IMR-90 (cell line): ENCODE data around the gene PRSS50. TPM values are rescaled to one million over a fixed set of nuclear protein-coding genes. Genes with fewer than 3 reads are reported as not detected.

ENCODE experiments used
- ATAC-seq: fragments of 200-7000 bp; cut with Tn5 transposase; 2 replicates; pipeline ENCODE4 v1.9.1; 2020; ENCODE audit warnings: low read depth, mild to moderate bottlenecking, moderate library complexity
- BruUV-seq: library from RNA; stranded (reverse); fragments of 400-500 nt; replicated peaks from 2 replicates; lab custom pipeline; 2021; lab: Mats Ljungman, UMichigan
- CTCF ChIA-PET: fragments of 300-600 bp; formaldehyde crosslinking; extraction: SDS; loops from one replicate; lab custom pipeline; 2021; ENCODE audit warnings: antibody characterized with exemption; lab: Yijun Ruan, JAX
- POLR2A ChIA-PET: fragments of 300-600 bp; sonication (Branson Sonifier 250); formaldehyde crosslinking; loops from one replicate; lab custom pipeline; 2022; ENCODE audit warnings: antibody characterized with exemption; ENCODE audit not compliant: unreplicated experiment; lab: Charles Lee
- DNase-seq: peaks from one replicate; pipeline ENCODE4 v3.0.0; 2013
- H2AFZ ChIP-seq: replicated peaks from 2 replicates; pipeline ENCODE3; 2013; ENCODE audit warnings: low read length, mild to moderate bottlenecking; ENCODE audit not compliant: poor library complexity
- H2AK5ac ChIP-seq: 2 replicates; pipeline ENCODE4 v1.6.1; 2013; ENCODE audit warnings: low read depth, low read length, inconsistent platforms
- H2AK9ac ChIP-seq: replicated peaks from 2 replicates; pipeline ENCODE3; 2013; ENCODE audit warnings: mild to moderate bottlenecking, low read depth, low read length, moderate library complexity; ENCODE audit not compliant: poor library complexity
- H2BK120ac ChIP-seq: 2 replicates; pipeline ENCODE4 v1.6.1; 2013; ENCODE audit warnings: low read depth, low read length, inconsistent platforms
- H2BK15ac ChIP-seq: 3 replicates; pipeline ENCODE4 v1.6.1; 2013; ENCODE audit warnings: low read depth, low read length, inconsistent platforms
- H2BK20ac ChIP-seq: 2 replicates; pipeline ENCODE4 v1.6.1; 2013; ENCODE audit warnings: low read depth, mild to moderate bottlenecking, inconsistent platforms, low read length, moderate library complexity
- H2BK5ac ChIP-seq: 2 replicates; pipeline ENCODE4 v1.6.1; 2013; ENCODE audit warnings: mild to moderate bottlenecking, low read depth, low read length, inconsistent platforms; ENCODE audit not compliant: poor library complexity, severe bottlenecking
- H3K14ac ChIP-seq: replicated peaks from 2 replicates; pipeline ENCODE4 v1.6.1; 2013; ENCODE audit warnings: low read depth, low read length, inconsistent platforms
- H3K18ac ChIP-seq: 2 replicates; pipeline ENCODE4 v1.6.1; 2013; ENCODE audit warnings: low read depth, low read length, control low read depth
- H3K23ac ChIP-seq: 2 replicates; pipeline ENCODE4 v1.6.1; 2013; ENCODE audit warnings: low read depth, low read length, inconsistent platforms
- H3K27ac ChIP-seq: 2 replicates; pipeline ENCODE4 v1.5.1; 2013; ENCODE audit warnings: mild to moderate bottlenecking, control low read depth, low read length; ENCODE audit not compliant: insufficient read depth
- H3K27me3 ChIP-seq: 2 replicates; pipeline ENCODE4 v1.6.1; 2013; ENCODE audit warnings: low read length; ENCODE audit not compliant: control insufficient read depth, insufficient read depth
- H3K36me3 ChIP-seq: 2 replicates; pipeline ENCODE4 v1.6.1; 2013; ENCODE audit warnings: low read length, mixed read lengths; ENCODE audit not compliant: control insufficient read depth, insufficient read depth
- H3K4ac ChIP-seq: 2 replicates; pipeline ENCODE4 v1.6.1; 2013; ENCODE audit warnings: low read depth, low read length, inconsistent platforms
- H3K4me1 ChIP-seq: 2 replicates; pipeline ENCODE4 v1.6.1; 2013; ENCODE audit warnings: low read length, mixed read lengths; ENCODE audit not compliant: control insufficient read depth, insufficient read depth
- H3K4me2 ChIP-seq: 2 replicates; pipeline ENCODE4 v1.6.1; 2013; ENCODE audit warnings: low read depth, mild to moderate bottlenecking, control low read depth, low read length, moderate library complexity
- H3K4me3 ChIP-seq: 2 replicates; pipeline ENCODE4 v1.5.1; 2013; ENCODE audit warnings: low read depth, mild to moderate bottlenecking, control low read depth, low read length, moderate library complexity; ENCODE audit not compliant: insufficient read depth
- H3K56ac ChIP-seq: 2 replicates; pipeline ENCODE4 v1.6.1; 2013; ENCODE audit warnings: low read length, inconsistent platforms; ENCODE audit not compliant: insufficient read depth; ENCODE audit errors: extremely low read depth
- H3K79me1 ChIP-seq, 2 experiments: 2 replicates each; pipeline ENCODE4 v1.6.1; 2013; ENCODE audit warnings: low read length in 2 of 2, inconsistent platforms in 1 of 2, low read depth in 1 of 2
- H3K9ac ChIP-seq: 2 replicates; pipeline ENCODE4 v1.6.1; 2013; ENCODE audit warnings: low read depth, low read length, control low read depth
- H3K9me1 ChIP-seq: 2 replicates; pipeline ENCODE4 v1.6.1; 2013; ENCODE audit warnings: low read length, inconsistent platforms; ENCODE audit not compliant: insufficient read depth
- H3K9me3 ChIP-seq: 2 replicates; pipeline ENCODE4 v1.6.1; 2013; ENCODE audit warnings: low read length; ENCODE audit not compliant: control insufficient read depth, insufficient read depth
- H4K20me1 ChIP-seq: 2 replicates; pipeline ENCODE4 v1.6.1; 2013; ENCODE audit warnings: low read length, inconsistent platforms; ENCODE audit not compliant: insufficient read depth
- H4K5ac ChIP-seq: 2 replicates; pipeline ENCODE4 v1.6.1; 2013; ENCODE audit warnings: mild to moderate bottlenecking, low read depth, low read length, control low read depth
- H4K8ac ChIP-seq, 2 experiments: 2 replicates each; pipeline ENCODE4 v1.6.1; 2013; ENCODE audit warnings: low read depth in 2 of 2, low read length in 2 of 2, control low read depth in 1 of 2, inconsistent platforms in 1 of 2
- H4K91ac ChIP-seq: 2 replicates; pipeline ENCODE4 v1.6.1; 2013; ENCODE audit warnings: low read depth, low read length, inconsistent platforms; ENCODE audit not compliant: insufficient read depth
- BHLHE40 ChIP-seq: fragments of 150-350 bp; IDR thresholded peaks from 2 replicates; pipeline ENCODE4 v1.6.1; 2016; ENCODE audit warnings: mild to moderate bottlenecking, low read depth, low read length
- CEBPB ChIP-seq: IDR thresholded peaks from 2 replicates; pipeline ENCODE4 v1.6.1; 2012; ENCODE audit warnings: low read depth, low read length, improper control_type of control experiment
- CHD1 ChIP-seq: IDR thresholded peaks from 2 replicates; pipeline ENCODE4 v1.6.1; 2012; ENCODE audit warnings: low read depth, low read length, improper control_type of control experiment
- FOS ChIP-seq: fragments of 150-350 bp; IDR thresholded peaks from 2 replicates; pipeline ENCODE4 v1.6.1; 2016; ENCODE audit warnings: low read depth, low read length
- MAFK ChIP-seq: IDR thresholded peaks from 2 replicates; pipeline ENCODE4 v1.6.1; 2012; ENCODE audit warnings: low read depth, low read length, improper control_type of control experiment
- MAZ ChIP-seq: IDR thresholded peaks from 2 replicates; pipeline ENCODE4 v1.6.1; 2012; ENCODE audit warnings: low read depth, mild to moderate bottlenecking, low read length, improper control_type of control experiment, moderate library complexity, borderline replicate concordance
- MXI1 ChIP-seq: IDR thresholded peaks from 2 replicates; pipeline ENCODE4 v1.6.1; 2012; ENCODE audit warnings: low read depth, mild to moderate bottlenecking, low read length, moderate library complexity, borderline replicate concordance
- NFE2L2 ChIP-seq: fragments of 150-350 bp; IDR thresholded peaks from 2 replicates; pipeline ENCODE4 v1.6.1; 2016; ENCODE audit warnings: low read depth, mild to moderate bottlenecking, low read length
- POLR2A ChIP-seq: IDR thresholded peaks from 2 replicates; pipeline ENCODE4 v1.6.1; 2012; ENCODE audit warnings: mild to moderate bottlenecking, low read depth, low read length
- RAD21 ChIP-seq: IDR thresholded peaks from 2 replicates; pipeline ENCODE4 v1.6.1; 2012; ENCODE audit warnings: low read length, improper control_type of control experiment
- RCOR1 ChIP-seq: IDR thresholded peaks from 2 replicates; pipeline ENCODE4 v1.6.1; 2012; ENCODE audit warnings: mild to moderate bottlenecking, low read length, improper control_type of control experiment; ENCODE audit not compliant: insufficient replicate concordance
- RFX5 ChIP-seq: IDR thresholded peaks from 2 replicates; pipeline ENCODE4 v1.8.0; 2012; ENCODE audit warnings: low read depth, mild to moderate bottlenecking, low read length, moderate library complexity
- SMC3 ChIP-seq: fragments of 150-350 bp; IDR thresholded peaks from 2 replicates; pipeline ENCODE4 v1.6.1; 2016; ENCODE audit warnings: low read depth, mild to moderate bottlenecking, antibody characterized with exemption, low read length, moderate library complexity
- WGBS, 2 experiments: methylation state at CpG; one replicate each; pipeline versions ENCODE4 v1.1.5 to v1.1.7; 2013; ENCODE audit warnings: missing lambda C conversion rate in 2 of 2; ENCODE audit not compliant: insufficient read length in 1 of 2; ENCODE audit errors: extremely low coverage in 2 of 2; 5-methylcytosine and 5-hydroxymethylcytosine counted together
- dilution Hi-C: fragments of 300-500 bp; cut with HindIII; formaldehyde crosslinking; loops from one replicate; pipeline ENCODE4 v1.14.3; 2018; ENCODE audit warnings: low sequenced_read_pairs; ENCODE audit not compliant: unreplicated experiment
- in situ Hi-C: fragments of 300-500 bp; cut with MboI; formaldehyde crosslinking; loops from 3 replicates; pipeline ENCODE4 v1.14.3; 2019; ENCODE audit warnings: low sequenced_read_pairs, inconsistent platforms, mixed read lengths
- intact Hi-C: fragments of 100-400 bp; cut with micrococcal nuclease; formaldehyde crosslinking; loops from 2 replicates; pipeline ENCODE4 v1.10.0; 2022
- polyA plus RNA-seq, 3 experiments: library from polyadenylated mRNA; depleted of rRNA; stranded (reverse); fragments of >200 nt; gene quantifications; 2 replicates each; pipeline ENCODE4 v1.2.3, GENCODE V29; 2012; ENCODE audit warnings: low replicate concordance in 1 of 3
- total RNA-seq: library from RNA; depleted of rRNA; stranded (reverse); fragments of >200 nt; gene quantifications from 2 replicates; pipeline ENCODE4 v1.2.3, GENCODE V29; 2012
- TF ChIP-seq, protein P1 (sequence below): conservative IDR thresholded peaks from 2 replicates; pipeline ENCODE4 v1.5.1; 2012; ENCODE audit warnings: mild to moderate bottlenecking, low read depth, low read length, improper control_type of control experiment
- TF ChIP-seq, protein P2 (sequence below): fragments of 150-350 bp; IDR thresholded peaks from 2 replicates; pipeline ENCODE4 v1.6.1; 2016; ENCODE audit warnings: low read depth, mild to moderate bottlenecking, low read length, moderate library complexity, borderline replicate concordance
- TF ChIP-seq, protein P3 (sequence below): fragments of 150-350 bp; IDR thresholded peaks from 2 replicates; pipeline ENCODE4 v1.6.1; 2017; ENCODE audit warnings: mild to moderate bottlenecking, antibody characterized with exemption, low read length, low read depth

The PRSS50 gene
- total and polyA plus RNA-seq, 2 of the 4 experiments (the other 2 are of a cell fraction) = not detected

DNA sequence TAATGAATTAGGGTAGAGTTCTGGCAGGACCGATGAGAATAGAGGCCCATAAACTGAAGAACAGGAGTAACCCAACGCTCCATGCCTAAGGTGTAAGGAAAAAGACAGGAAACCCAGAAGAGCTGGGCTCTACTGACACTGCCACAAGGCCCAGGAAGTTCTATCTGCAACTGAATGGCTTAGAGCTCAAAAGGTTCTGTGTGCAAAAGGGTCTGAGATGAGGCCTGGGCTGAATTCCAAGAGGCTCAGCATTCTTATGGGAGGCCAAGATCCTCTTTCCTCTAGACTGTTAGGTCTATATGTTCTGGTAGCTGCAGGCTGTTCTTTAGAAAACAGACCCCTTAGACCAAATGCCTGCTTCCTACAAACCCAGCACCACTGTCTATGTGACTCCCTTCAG is 30.5 kb upstream of the PRSS50 start:
- Histone ChIP-seq H3K27me3 (peaks cover 59% of the 10 kb centered on the region), H3K4me1 (no peaks in the 10 kb centered on the region), H2AK9ac (no peak overlapping the region), H3K56ac (no peak overlapping the region), H3K79me1 (no peaks in the 10 kb centered on the region), H2BK20ac (no peak overlapping the region), H3K4me2 (no peak overlapping the region), H3K4me3 (no peak overlapping the region), H3K9me3 (no peaks in the 10 kb centered on the region), H4K8ac (no peak overlapping the region), H3K4ac (no peak overlapping the region), H2BK5ac (no peak overlapping the region), H3K18ac (no peak overlapping the region), H3K9me1 (no peaks in the 10 kb centered on the region), H3K9ac (no peak overlapping the region), H2AFZ (no peak overlapping the region), H2BK15ac (no peak overlapping the region), H4K20me1 (no peaks in the 10 kb centered on the region), H3K14ac (no peak overlapping the region), H2AK5ac (no peak overlapping the region), H3K27ac (no peak overlapping the region), H4K91ac (no peak overlapping the region), H4K5ac (no peak overlapping the region), H3K23ac (no peak overlapping the region), H2BK120ac (no peak overlapping the region), H3K36me3 (no peaks in the 10 kb centered on the region)
- TF ChIP-seq CHD1 (no peak), MAZ (no peak), RCOR1 (no peak), POLR2A (no peak), SMC3 (no peak), FOS (no peak), RFX5 (no peak), RAD21 (no peak), BHLHE40 (no peak), CEBPB (no peak), MXI1 (no peak), NFE2L2 (no peak), MAFK (no peak)
- TF ChIP-seq, protein P1, sequence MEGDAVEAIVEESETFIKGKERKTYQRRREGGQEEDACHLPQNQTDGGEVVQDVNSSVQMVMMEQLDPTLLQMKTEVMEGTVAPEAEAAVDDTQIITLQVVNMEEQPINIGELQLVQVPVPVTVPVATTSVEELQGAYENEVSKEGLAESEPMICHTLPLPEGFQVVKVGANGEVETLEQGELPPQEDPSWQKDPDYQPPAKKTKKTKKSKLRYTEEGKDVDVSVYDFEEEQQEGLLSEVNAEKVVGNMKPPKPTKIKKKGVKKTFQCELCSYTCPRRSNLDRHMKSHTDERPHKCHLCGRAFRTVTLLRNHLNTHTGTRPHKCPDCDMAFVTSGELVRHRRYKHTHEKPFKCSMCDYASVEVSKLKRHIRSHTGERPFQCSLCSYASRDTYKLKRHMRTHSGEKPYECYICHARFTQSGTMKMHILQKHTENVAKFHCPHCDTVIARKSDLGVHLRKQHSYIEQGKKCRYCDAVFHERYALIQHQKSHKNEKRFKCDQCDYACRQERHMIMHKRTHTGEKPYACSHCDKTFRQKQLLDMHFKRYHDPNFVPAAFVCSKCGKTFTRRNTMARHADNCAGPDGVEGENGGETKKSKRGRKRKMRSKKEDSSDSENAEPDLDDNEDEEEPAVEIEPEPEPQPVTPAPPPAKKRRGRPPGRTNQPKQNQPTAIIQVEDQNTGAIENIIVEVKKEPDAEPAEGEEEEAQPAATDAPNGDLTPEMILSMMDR = no peak
- TF ChIP-seq, protein P2, sequence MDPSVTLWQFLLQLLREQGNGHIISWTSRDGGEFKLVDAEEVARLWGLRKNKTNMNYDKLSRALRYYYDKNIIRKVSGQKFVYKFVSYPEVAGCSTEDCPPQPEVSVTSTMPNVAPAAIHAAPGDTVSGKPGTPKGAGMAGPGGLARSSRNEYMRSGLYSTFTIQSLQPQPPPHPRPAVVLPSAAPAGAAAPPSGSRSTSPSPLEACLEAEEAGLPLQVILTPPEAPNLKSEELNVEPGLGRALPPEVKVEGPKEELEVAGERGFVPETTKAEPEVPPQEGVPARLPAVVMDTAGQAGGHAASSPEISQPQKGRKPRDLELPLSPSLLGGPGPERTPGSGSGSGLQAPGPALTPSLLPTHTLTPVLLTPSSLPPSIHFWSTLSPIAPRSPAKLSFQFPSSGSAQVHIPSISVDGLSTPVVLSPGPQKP = no peak
- TF ChIP-seq, protein P3, sequence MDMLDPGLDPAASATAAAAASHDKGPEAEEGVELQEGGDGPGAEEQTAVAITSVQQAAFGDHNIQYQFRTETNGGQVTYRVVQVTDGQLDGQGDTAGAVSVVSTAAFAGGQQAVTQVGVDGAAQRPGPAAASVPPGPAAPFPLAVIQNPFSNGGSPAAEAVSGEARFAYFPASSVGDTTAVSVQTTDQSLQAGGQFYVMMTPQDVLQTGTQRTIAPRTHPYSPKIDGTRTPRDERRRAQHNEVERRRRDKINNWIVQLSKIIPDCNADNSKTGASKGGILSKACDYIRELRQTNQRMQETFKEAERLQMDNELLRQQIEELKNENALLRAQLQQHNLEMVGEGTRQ = no peak
- BruUV-seq = no TSS peak
- intact Hi-C loops (loop anchor here (5.0 kb wide), 1 partner anchor 449 kb away; no protein-coding TSS in a partner anchor), dilution Hi-C loops (no loop called here), in situ Hi-C loops (no loop called here)
- no peak for DNase-seq
- POLR2A ChIA-PET = no interaction called here
- ATAC-seq = no peak
- CTCF ChIA-PET = no interaction called here
- no CpG with 5 or more reads among the region's 2 CpGs for WGBS, 2 experiments
